Smooth muscle cell of the umbilical artery (primary cell): ENCODE data around the gene BHMT. TPM values are rescaled to one million over a fixed set of nuclear protein-coding genes. Genes with fewer than 3 reads are reported as not detected.

ENCODE experiments used
- total RNA-seq: library from RNA; depleted of rRNA; stranded (reverse); fragments of >200 nt; gene quantifications from 2 replicates; pipeline ENCODE4 v1.2.3, GENCODE V29; 2014

BHMT gene, protein sequence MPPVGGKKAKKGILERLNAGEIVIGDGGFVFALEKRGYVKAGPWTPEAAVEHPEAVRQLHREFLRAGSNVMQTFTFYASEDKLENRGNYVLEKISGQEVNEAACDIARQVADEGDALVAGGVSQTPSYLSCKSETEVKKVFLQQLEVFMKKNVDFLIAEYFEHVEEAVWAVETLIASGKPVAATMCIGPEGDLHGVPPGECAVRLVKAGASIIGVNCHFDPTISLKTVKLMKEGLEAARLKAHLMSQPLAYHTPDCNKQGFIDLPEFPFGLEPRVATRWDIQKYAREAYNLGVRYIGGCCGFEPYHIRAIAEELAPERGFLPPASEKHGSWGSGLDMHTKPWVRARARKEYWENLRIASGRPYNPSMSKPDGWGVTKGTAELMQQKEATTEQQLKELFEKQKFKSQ
- total RNA-seq: not detected in 2 replicates

DNA sequence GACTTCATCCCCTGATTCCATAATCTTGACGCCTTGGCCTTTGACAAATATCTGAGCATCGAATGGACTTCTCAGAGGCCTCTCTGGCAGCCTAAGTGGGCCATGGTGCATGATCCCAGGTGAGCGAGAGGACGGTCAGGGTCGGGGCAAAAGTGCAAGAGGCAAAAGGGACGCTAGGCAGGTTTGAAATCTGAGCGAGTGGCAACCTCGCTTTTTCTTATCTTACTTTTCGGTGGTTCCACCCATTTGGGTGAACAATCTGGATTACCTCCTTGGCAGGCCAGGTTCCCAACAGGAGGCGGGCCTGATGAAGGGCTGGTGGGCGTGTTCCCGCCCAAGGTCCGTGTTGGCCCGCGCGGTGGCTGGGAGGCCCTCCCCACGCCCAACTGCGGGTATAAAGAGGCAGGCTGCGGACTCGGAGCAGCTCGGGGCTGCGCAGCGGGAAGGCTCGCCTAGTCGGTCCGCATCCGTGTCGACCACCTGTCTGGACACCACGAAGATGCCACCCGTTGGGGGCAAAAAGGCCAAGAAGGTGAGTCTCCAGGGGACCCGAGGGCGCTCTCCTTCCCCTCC lies at the start of gene BHMT:
Gene BHMT (plus strand): TSS at position 423 of the 573 bp plus-strand sequence. CDS start 77 bp downstream, at position 500.

DNA sequence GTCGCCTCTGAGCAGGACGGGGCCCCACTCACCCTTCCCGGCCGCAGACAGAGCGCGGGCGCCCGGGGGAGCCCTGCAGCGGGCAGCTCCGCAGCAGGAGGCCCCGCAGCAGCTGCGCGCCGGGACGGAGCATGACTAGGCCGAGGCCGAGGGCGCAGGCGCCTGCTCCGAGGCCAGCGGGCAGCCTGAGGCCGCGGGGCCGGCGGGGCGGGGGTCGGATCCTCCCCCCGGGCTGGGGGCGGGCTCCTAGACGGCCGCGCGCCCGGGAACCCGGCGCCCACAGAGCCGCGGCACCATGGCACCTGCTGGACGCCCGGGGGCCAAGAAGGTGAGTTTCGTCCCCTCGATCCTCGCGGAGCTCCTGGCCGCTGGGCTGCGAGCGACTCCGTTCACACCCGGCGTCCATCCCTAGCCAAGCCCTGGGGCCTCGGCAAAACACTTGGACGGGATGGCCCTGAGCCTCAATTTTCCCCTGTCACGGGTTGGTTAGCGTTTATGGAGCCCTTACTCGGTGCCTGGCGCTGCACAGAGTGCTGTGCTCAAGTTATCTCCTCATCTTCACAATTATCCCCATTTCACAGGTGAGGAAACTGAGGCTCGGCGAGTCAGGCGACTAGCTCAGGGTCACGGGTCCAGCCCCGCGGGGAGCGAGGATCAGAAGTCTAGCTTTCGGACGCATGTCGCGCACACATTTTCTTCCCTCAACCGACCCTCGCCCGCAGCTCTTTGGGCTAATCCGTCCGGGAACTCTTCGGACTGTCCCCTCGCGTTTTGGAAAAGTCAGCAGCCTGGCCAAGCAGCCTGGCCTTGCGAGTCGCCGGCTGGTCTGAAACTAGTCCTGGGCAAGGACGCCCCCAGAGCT lies 41.9 kb upstream of the BHMT start, which contains the start of the genes BHMT2 and DMGDH:
Gene BHMT2 (plus strand): TSS at position 280 of the 862 bp plus-strand sequence. CDS start 16 bp downstream, at position 296.
Gene DMGDH (minus strand): TSS at position 187 of the 862 bp plus-strand sequence. CDS start 54 bp downstream, at position 133.

Other genes starting within 250 kb of the BHMT start
- 25.2 and 29.6 TPM in 2 replicates for gene ARSB, start 126.5 kb upstream of the BHMT start, total RNA-seq
- gene DMGDH, start 42.1 kb upstream of the BHMT start, total RNA-seq: 0.30 and 0.37 TPM in 2 replicates
- gene BHMT2, start 42.0 kb upstream of the BHMT start, total RNA-seq: 0.59 and 1.2 TPM in 2 replicates
- 5.7 and 11.3 TPM in 2 replicates for gene JMY, start 124.3 kb downstream of the BHMT start, total RNA-seq